Measurements from ENCODE around the gene STOX2. TPM values are rescaled to one million over a fixed set of nuclear protein-coding genes. Genes with fewer than 3 reads are reported as not detected.
"Not testable (repeated sequence)": the region's sequence is repeated elsewhere in the genome, so short reads cannot be mapped to it uniquely, and the experiment has no call there.

The STOX2 gene
- total RNA-seq, 1 donor from 2014 or later, result not detected

DNA sequence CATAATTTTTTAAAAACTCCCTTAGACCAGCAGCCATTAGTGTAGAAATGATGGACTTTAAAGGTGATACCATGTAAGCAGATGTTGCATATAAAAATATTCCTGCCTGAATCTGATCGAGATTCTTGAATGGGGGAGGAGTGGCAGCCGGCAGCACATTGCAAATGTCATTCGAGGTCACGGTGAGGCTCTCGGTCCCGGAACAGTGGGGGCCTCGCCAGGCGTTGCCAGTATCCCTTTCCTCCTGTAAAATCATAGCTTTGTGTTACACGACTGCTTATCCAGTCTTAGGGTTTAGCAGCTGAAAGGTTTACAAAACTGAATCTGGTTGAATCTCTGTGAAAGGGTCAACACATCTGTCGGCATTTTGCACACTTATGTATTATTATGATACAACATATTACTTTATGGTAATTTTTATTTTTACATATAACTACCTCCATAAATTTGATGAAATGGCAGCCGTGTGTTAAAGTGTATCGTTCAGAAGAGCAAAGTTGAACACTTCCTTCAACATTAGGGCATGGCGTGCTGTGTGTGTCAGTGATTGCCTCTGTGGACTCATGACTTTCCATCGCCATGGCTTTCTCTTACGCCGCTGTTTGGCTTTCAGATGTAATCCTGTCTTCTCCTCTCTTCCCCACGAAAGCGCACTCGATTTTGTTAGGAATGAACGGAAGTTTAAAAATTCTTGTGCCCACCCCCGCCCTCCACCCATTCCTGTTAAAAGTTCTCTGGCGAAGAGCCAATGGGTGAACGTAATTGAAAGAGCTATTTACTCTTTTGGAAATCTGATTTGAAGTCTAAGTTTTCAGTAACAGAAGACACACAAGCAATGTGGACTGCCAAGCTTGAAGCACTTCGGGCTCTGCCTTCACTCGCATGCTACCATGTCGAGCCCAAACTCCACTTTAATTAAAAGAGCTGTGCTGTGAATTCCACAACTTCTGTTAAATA, 114.8 kb downstream of the STOX2 start:
- intact Hi-C loops (cut with micrococcal nuclease), result no loop called here

DNA sequence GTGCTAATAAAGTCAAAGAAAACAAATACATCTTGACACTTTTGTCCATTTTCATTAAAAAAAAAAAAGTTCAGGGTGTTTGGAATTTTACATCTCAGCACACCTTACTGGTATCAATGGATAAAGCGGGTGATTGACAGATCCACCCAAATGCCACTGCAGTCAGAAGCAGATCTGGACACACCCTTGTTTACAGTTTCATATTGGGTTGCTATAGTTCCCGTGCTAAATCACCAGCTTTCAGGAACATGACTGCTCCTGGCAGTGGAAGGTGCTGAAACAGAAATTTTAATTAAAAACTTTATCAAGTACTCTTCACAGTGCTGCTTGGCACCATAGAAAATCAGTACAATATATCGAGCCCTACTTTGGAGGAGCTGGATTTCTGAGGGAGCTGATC, 116.3 kb downstream of the STOX2 start:
- intact Hi-C loops (cut with micrococcal nuclease), result no loop called here

DNA sequence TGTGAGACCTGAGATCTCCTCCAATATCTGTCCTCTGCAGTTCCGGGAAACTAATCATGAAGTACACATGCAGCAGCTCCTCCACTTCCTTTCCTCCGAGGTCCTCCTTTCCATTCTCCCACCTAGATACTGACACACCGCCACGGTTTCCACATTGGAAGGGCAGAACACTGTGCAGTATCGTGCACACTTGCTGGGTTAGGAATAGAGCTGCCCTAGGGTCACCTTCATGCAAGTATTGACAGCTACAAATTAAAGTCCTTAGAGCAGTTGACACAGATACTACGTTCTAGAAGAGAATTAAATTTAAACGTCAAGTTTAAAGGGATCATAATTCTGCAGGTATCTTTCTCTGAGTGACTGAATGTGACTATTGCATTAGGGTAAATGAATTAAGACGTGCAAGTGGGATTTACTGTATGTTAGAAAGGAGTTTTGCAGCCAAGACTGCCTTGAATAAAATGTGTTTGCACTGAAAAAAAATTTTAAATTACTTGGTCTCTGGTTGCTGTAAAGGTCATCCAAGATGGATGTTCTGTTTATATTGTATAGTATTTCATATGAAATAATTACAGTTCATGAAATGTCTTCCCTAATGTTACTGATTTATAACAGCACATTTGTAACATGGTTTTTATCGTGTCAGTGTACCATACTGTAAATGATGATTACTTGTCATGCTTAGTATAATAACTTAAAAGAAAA, 117.7 kb downstream of the STOX2 start:
- intact Hi-C loops (cut with micrococcal nuclease), result no loop called here

DNA sequence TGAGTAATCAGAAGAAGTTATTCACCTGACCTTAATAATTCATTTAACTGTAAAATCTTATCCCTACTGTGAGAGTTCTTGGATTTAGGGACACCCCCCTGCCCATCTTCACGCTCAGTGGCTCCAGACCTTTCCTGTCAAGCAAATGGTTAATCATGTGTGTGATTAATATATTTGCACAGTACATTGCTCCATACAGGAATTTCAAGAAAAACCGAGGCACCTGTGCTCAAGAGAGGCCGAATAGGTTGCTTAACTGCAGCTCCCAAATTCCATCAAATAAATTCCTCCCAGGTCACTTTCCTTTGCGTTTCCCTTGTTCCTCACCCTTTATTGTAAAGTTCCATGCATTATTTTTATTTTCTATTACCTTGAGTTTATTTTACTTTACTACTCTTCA, 119.5 kb downstream of the STOX2 start:
- intact Hi-C loops (cut with micrococcal nuclease), result loop anchor here (5.0 kb wide), 2 partner anchors 143 to 228 kb away; no protein-coding TSS in a partner anchor

DNA sequence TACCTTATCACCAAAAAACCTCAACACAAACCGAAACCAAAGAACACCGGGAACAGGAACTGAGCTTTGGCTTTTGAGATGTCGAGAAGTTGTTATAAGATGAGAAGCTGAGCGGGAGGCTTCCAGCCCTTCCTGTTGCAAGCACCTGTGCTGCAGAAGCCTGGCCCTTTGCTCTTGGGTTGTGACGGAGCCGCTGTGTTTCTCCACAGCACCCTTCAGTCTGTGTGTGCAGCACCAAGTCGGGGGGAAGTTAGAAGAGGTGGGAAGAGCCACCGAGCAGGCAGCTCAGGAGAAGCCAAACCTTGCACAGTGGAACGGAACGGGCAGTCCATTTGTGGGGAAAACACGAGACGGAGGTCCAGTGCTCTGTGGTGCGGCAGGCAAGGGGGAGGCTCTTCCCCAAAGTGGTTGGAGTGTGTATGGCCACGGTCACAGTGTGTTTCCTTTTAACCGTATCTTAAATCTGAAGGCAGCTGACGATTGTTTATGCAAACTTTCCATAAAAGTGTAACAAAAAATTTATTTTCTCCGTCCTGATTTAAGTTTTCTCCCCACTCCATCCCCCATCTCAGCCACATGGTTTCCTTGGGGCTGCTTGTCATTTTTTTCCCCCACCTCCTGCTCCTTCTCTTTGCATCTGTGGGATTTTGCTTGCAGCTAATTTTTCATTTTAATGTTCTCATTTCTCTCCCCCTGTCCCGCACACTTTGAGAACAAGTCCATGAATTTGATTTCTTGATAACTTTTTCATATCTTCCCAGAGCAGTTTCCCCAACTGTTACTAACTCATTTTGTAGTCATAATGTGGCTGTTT, 123.7 kb downstream of the STOX2 start:
- intact Hi-C loops (cut with micrococcal nuclease), result loop anchor here (2.0 to 5.0 kb wide), 3 partner anchors 66 to 224 kb away; no protein-coding TSS in a partner anchor

DNA sequence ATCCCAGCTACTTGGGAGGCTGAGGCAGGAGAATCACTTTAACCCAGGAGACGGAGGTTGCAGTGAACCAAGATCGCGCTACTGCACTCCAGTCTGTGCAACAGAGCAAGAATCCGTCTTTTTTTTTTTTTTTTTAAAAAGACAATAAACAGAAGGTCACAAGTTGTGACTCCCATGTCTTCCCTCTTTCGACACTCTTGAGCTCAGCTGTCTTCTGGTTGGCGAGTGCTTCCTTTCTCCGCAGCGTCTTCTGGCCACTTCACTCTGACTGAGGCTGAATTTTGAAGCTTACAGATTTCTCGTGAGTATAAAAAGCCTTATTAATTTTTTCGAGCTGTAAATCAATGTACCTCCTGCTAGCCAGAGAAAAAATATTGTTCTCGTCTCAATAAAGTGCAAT, 124.9 kb downstream of the STOX2 start:
- intact Hi-C loops (cut with micrococcal nuclease), result no loop called here

DNA sequence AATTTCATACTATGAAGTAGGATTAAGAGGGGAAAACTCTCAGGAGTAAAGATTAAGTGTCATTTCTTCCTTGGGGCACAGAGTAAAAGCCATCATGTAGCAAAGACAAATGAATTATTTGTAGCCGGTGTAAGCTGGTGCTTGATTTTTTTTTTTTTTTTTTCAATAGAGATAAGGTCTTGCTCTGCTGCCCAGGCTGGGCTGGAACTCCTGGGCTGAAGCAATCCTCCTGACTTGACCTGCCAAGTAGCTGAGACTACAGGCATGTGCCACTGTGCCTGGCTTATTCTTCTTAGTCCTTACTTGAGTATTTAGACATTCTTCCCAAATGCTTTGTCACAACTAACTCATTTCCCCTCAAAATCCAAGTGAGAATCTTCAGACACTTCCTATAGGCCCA, 125.7 kb downstream of the STOX2 start:
- intact Hi-C loops (cut with micrococcal nuclease), result no loop called here

DNA sequence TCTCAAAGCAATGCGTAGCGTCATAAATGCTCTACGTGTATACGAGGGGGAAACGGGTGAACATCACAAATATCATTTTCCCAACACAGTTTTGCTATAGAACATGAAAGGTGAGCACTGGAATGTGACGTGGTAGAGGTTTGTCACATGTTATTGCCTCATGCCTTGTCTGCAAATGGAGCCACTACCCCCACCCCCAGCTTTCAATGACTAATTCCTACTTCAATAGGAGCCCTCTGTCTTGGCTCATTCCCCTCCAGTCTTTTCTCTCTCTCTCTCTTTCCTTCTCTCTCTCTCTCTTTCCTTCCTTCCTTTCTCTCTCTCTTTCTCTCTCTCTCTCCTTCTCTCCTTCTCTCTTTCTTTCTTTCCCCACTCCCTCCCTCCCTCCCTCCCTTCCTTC, 127.0 kb downstream of the STOX2 start:
- intact Hi-C loops (cut with micrococcal nuclease), result no loop called here

DNA sequence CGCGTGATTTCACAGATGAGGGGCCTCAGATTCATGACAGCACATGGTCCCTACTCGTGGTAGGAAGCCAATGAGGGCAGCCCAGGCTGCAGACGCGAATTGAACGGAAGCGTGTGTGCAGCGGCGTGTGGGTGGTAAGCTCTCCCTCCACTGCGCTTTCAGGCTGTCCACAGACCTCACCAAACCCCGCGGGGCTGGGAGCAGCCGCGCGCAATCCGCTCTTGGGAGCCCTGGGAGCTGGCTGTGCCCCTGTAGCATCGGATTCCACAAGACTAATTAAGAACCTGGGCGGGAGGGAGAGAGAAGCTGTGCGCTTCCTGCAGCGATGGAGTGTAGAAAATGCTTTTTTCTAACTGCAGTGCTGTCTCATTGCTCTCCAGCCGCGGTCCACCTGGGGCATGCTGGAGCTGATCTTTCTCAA, 134.9 kb downstream of the STOX2 start:
- intact Hi-C loops (cut with micrococcal nuclease), result no loop called here

DNA sequence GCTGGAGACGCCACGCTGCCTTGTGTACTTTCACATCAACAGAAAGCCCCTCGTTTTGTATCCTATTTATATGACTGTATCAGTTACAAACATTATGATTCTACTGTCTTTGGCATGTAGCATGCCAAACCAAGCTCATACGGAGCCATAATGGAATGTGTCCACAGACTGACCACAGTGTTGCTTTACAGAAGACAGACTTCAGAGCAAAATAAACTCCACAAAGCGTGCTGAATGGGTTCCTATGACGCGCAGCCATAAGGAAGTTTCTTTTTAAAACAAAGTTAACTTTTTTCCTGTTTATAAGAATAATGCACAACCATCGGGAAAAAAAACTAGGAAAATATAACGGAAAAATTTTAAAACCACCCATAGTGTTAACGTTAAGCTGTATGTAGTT, 136.0 kb downstream of the STOX2 start:
- intact Hi-C loops (cut with micrococcal nuclease), result no loop called here

DNA sequence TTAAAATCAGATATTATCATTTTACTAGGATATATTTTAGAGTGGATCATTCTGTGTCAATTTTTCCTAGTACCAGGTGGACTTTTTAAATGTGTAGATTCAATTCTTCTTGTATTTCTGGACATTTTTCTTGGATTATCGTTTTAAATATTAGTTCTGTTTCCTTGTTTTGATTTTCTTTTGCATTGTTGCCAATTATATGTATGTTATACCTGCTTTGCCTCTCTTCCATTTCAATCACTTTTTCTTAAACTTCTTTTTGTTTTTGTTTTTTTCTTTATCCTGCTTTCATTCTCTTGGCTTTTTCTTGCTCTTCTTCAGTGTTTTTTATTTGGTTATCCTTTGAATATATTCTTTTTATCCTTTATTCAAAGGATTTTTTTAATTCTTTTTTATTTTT, 141.0 kb downstream of the STOX2 start:
- intact Hi-C loops (cut with micrococcal nuclease), result no loop called here

DNA sequence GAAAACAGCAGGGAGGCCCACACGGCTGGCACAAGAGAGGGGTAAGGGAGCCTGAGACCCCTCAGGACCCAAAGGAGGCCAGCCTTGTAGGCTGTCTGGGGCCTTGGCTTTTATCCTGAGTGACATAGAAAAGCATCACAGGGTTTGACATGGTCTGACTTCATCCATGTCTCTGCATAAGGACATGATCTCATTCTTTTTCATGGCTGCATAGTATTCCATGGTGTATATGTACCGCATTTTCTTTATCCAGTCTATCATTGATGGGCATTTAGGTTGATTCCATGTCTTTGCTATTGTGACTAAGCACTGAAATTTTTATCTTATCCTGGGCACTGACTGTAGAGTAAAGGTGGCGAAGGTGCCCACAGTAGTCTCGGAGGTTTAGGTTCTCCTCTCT, 146.2 kb downstream of the STOX2 start:
- intact Hi-C loops (cut with micrococcal nuclease), result not testable (repeated sequence)

DNA sequence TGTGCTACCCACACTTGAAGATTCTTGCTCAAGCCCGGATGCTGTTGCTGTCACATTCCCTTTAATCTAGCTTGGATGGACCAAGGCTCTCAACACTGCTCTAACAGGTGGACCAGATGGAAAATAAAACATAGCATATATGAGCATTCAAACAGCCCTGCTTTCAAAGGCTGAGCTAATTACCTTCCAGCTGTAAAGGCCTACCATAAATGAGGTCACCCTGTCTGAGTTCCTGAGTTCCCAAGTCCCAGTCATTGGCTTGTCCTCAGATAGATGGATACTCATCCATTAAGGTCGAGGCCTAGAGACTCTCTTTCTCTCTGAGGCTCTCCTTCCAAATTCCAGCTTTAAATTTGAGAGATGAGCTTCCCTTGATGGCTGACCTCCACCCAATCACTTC, 147.5 kb downstream of the STOX2 start:
- intact Hi-C loops (cut with micrococcal nuclease), result no loop called here

DNA sequence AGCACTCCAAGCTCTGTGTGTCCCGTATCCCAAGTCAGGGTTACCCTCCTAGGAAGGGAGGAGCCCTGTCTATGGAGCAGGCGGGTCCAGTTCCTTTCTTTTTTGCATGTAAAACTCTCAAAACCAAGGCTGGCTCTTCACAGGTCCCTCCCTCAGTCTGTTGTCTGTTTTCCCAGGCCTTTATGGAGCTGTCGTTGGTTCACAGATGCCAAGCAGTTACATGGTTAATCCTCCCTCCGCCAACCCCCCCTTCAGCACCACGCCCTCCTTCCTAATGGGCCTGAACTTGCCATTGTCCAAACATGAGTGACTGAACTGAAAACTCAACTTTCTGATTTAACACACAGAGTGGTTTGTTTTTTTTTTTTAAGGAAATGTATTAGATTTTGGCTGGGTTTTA, 148.3 kb downstream of the STOX2 start:
- intact Hi-C loops (cut with micrococcal nuclease), result no loop called here

DNA sequence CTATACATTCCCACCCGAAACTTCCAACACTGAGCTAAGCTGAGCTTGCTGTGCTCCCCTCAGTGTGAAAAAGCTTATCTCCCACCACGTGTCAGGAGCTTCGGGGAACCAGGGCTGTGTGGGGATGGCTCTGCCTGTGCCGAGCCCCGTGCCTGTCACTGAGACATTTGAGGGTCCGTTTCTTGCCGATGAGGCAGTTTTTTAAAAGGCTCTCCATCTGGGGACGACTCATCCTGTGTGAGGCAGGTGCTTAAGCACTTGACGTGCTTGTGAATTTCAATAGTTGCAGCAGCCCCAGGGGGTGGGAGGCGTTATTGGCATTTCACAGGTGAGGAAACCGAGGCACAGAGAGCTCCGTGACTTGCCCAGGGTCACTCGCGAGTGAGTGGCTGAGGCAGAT, 151.8 kb downstream of the STOX2 start:
- intact Hi-C loops (cut with micrococcal nuclease), result no loop called here

DNA sequence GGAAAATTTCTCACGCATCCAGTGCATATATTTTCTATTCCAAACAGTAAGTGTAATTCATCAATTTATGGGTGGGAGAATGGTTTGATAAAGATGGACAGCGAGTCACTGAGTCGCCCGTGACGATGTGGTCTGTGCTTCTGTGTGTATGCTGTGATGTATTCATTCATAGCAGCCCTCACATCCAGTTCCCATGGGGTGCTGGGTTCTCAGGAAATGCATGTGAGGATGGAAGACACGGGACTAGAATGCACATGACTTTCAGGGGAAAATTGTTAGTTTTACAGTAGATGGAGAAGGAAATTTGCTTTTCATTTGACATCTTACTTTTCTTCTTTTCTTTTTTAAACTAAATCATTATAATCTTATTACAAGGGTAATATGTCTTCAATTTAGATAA, 152.9 kb downstream of the STOX2 start:
- intact Hi-C loops (cut with micrococcal nuclease), result no loop called here

DNA sequence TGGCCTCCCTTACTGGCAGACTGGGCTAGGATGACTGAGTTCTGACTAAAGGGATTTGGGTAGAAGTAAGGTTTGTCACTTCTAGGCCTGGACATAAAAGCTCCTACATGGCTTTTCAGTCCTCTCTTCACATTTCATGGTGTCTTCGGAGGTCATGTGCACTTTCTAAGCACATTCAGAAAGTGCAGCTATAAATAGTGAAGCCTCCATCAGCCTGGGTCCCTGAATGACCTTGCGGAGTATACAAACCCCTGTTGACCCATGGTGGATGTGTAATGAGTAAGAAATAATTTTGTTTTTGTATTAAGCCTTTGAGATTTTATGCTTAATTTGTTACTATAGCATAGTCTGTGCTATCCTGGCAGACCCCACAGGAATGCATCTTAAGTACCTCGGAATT, 154.0 kb downstream of the STOX2 start:
- intact Hi-C loops (cut with micrococcal nuclease), result no loop called here

DNA sequence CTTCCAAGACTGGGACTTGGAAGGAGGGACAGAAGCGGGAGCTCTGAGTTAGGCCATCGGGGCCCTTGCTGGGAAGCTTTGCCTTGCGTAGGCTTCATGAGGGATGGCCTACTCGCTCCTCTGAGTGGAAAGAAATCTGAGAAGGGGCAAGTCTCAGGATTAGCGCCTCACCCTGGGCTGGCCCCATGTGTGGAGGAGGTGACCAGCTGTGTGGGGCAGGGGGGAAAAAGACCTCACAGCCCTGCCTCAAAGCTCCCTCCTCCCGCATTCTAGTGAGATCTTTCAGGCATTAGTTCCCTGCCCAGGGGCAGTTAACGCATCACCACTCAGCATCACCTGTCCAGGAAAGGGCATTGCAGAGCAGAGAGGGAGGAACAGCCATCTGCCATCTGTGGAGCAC, 156.5 kb downstream of the STOX2 start:
- intact Hi-C loops (cut with micrococcal nuclease), result no loop called here

DNA sequence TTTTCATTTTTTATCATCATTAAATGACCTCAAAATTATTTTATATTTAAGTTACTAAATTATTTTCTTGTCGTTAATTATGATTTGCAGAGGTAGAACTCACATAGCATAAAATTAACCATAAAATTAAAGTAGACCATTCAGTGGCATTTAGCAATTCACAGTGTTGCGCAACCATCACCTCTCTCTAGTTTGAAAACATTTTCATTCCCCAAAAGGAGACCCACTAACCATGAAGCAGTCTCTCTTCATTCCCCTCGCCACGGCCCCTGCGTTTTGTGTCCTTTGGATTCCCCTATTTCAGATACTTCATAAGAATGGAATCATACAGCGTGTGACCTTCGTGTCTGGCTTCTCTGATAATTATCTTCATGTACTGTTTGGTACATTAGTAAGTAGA, 157.7 kb downstream of the STOX2 start:
- intact Hi-C loops (cut with micrococcal nuclease), result no loop called here

DNA sequence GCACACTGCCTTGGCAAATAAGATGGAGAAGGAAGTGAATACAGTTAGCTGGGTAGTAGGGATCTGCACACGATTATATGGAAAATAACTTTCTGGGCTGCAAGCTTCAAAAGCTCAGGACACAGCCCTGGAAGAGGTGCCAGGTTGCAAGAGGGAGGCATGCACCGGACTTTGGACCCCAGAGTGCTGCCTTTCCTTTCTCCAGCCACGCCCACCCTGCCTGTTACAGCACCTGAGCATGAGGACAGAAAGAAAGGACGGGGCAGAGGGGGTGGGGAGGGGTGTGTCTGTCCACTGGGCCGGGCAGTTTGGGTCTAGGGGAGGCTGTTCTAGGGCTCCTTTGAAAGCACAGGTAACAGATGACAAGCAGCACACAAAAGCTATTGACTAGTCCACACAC, 159.8 kb downstream of the STOX2 start:
- intact Hi-C loops (cut with micrococcal nuclease), result no loop called here

DNA sequence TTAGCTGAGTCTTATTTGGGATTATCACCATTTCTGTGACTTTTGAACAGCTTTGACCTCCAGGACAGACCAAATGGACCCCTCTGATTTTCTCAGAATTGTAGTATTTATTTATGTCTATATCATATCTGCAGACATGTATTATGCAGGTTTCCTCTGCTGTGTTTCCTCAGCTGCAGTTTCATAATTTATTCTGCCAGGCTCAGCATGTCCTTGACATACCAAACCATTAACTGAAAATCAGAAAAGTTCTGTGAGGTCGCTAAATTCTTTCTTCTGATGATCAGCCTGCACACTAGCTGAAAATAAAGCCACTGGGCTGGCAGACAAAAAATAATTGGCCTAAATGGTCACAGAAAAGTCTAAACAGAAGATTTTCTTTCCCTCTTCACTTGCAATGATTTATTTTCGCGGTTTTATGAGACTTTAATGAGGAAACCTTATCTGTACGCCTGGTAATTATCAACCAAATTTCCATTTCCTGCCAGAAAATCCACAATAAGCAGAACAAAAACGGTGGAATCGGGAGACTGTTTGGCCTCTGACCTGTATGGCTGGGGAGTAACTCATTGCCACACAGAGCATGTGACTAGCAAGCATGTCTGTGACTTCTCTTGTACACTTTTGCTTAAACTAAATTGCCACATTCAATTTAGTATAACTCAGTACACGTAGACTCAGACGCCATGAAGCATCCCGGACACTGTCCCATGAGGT, 161.6 kb downstream of the STOX2 start:
- intact Hi-C loops (cut with micrococcal nuclease), result no loop called here

Measured in T-helper 1 cell treated with Interleukin-12 subunit alpha and Interleukin-12 subunit beta and Interleukin-4 antibody, amounts not matched to agents 30 ng/mL and 1 ng/mL, for 36 hours (primary cell).